K562 (cell line): ENCODE measurements around the gene COL5A1. TPM values are rescaled to one million over a fixed set of nuclear protein-coding genes. Genes with fewer than 3 reads are reported as not detected.
A peak's percentile ranks its signal among the peaks of the same experiment; 100 is the strongest.

Experiments
- ATAC-seq: fragments of 200-7000 bp; cut with Tn5 transposase; 3 replicates; pipeline ENCODE4 v1.9.1; 2020; ENCODE audit warnings: moderate library complexity
- BruUV-seq: library from RNA; stranded (reverse); fragments of 400-500 nt; replicated peaks from 2 replicates; lab custom pipeline; 2021; lab: Mats Ljungman, UMichigan
- CTCF ChIA-PET: fragments of 300-600 bp; formaldehyde crosslinking; extraction: SDS; loops from one replicate; lab custom pipeline; 2021; ENCODE audit warnings: low intra/inter-chr PET ratio; lab: Yijun Ruan, JAX
- POLR2A ChIA-PET: fragments of 300-600, 350-650 bp; sonication (Branson Sonifier 250); formaldehyde crosslinking; extraction: SDS; loops from one replicate; lab custom pipeline; 2021; ENCODE audit warnings: antibody characterized with exemption, inconsistent platforms; lab: Yijun Ruan, JAX
- DNase-seq, 4 experiments: peaks; one replicate each; pipeline versions ENCODE4 v3.0.0 to v3.0.0-alpha.2; 2011 to 2018; ENCODE audit warnings: low spot score in 3 of 4, mixed read lengths in 3 of 4; ENCODE audit errors: extremely low read depth in 1 of 4
- FAIRE-seq: peaks from 2 replicates; lab custom pipeline; 2011; peaks lifted over from hg19 to GRCh38; lab: Jason Lieb, UNC
- H2AFZ ChIP-seq: 2 replicates; pipeline ENCODE4 v1.6.0; 2011; ENCODE audit warnings: low read depth, low read length, control low read depth, inconsistent platforms
- H3K27ac ChIP-seq: fragments of 200-600 bp; 3 replicates; pipeline ENCODE4 v1.8.0; 2011; ENCODE audit warnings: low read depth, mild to moderate bottlenecking, control low read depth, inconsistent platforms, low read length, moderate library complexity, mixed read lengths; ENCODE audit errors: extremely low read depth
- H3K27me3 ChIP-seq, 2 experiments: fragments of 300-600 bp in 1 of 2; 2 replicates in 1 of 2; 3 replicates in 1 of 2; pipeline versions ENCODE4 v1.6.0 to v1.8.0; 2011; ENCODE audit warnings: inconsistent platforms in 2 of 2, low read length in 2 of 2, mild to moderate bottlenecking in 1 of 2, mixed read lengths in 1 of 2, moderate library complexity in 1 of 2; ENCODE audit not compliant: control insufficient read depth in 2 of 2, insufficient read depth in 2 of 2
- H3K36me3 ChIP-seq: fragments of 300-600 bp; 3 replicates; pipeline ENCODE4 v1.8.0; 2011; ENCODE audit warnings: mild to moderate bottlenecking, low read length, inconsistent platforms; ENCODE audit not compliant: control insufficient read depth, insufficient read depth
- H3K4me1 ChIP-seq, 2 experiments: fragments of 200-600 bp in 1 of 2; replicated peaks in 1 of 2; 2 replicates in 1 of 2; 3 replicates in 1 of 2; pipeline versions ENCODE4 v1.5.1 to v1.8.0; 2011; ENCODE audit warnings: inconsistent platforms in 2 of 2, low read length in 2 of 2, mild to moderate bottlenecking in 1 of 2, mixed read lengths in 1 of 2, moderate library complexity in 1 of 2; ENCODE audit not compliant: control insufficient read depth in 2 of 2, insufficient read depth in 2 of 2
- H3K4me2 ChIP-seq: 2 replicates; pipeline ENCODE4 v1.6.1; 2011; ENCODE audit warnings: low read length, control low read depth, inconsistent platforms, mixed read lengths; ENCODE audit not compliant: insufficient read depth
- H3K4me3 ChIP-seq: fragments of 200-600 bp; sonication (generic), shearing (Covaris generic); 2 replicates; pipeline ENCODE4 v1.5.1; 2016; ENCODE audit warnings: control low read depth, inconsistent platforms
- H3K79me2 ChIP-seq: fragments of 200-600 bp; 3 replicates; pipeline ENCODE4 v1.8.0; 2011; ENCODE audit warnings: low read length, inconsistent platforms; ENCODE audit not compliant: control insufficient read depth, insufficient read depth
- H3K9ac ChIP-seq, 2 experiments: 2 replicates each; pipeline versions ENCODE4 v1.6.0 to v1.6.1; 2011; ENCODE audit warnings: low read depth in 2 of 2, low read length in 2 of 2, control low read depth in 1 of 2, inconsistent platforms in 1 of 2, mild to moderate bottlenecking in 1 of 2, mixed read lengths in 1 of 2; ENCODE audit not compliant: insufficient read depth in 1 of 2
- H3K9me1 ChIP-seq: one replicate; pipeline ENCODE4 v1.6.0; 2011; ENCODE audit warnings: inconsistent platforms, mild to moderate bottlenecking, low read length, moderate library complexity; ENCODE audit not compliant: control insufficient read depth, insufficient read depth
- H3K9me3 ChIP-seq: replicated peaks from 2 replicates; pipeline ENCODE4 v1.5.1; 2011; ENCODE audit warnings: low read depth, low read length, inconsistent platforms; ENCODE audit not compliant: control insufficient read depth, insufficient read depth
- H4K20me1 ChIP-seq: replicated peaks from 2 replicates; pipeline ENCODE4 v1.6.1; 2011; ENCODE audit warnings: low read length, inconsistent platforms, mixed read lengths; ENCODE audit not compliant: control insufficient read depth, insufficient read depth
- HDAC6 ChIP-seq: IDR thresholded peaks from 2 replicates; pipeline ENCODE4 v1.6.1; 2012; ENCODE audit warnings: low read depth, mild to moderate bottlenecking, control low read depth, inconsistent platforms, low read length, moderate library complexity
- KHSRP ChIP-seq: fragments of 450-650 bp; IDR thresholded peaks from 2 replicates; pipeline ENCODE4 v1.6.1; 2017
- RBM15 ChIP-seq: fragments of 200-400 bp; formaldehyde crosslinking; IDR thresholded peaks from 2 replicates; pipeline ENCODE4 v1.6.1; 2018; ENCODE audit warnings: mild to moderate bottlenecking, low read length, moderate library complexity; ENCODE audit not compliant: insufficient read depth
- YY1 ChIP-seq, 3 experiments: IDR thresholded peaks; 2 replicates each; pipeline ENCODE4 v1.6.1; 2011; ENCODE audit warnings: low read length in 2 of 3, mild to moderate bottlenecking in 2 of 3, moderate library complexity in 2 of 3, borderline replicate concordance in 1 of 3, control low read depth in 1 of 3, low read depth in 1 of 3; ENCODE audit not compliant: insufficient read depth in 3 of 3, insufficient replicate concordance in 2 of 3, control insufficient read depth in 1 of 3, insufficient read length in 1 of 3; ENCODE audit errors: extremely low read depth in 1 of 3
- ZNF175 ChIP-seq: fragments of 200-800 bp; sonication (Bioruptor generic); IDR thresholded peaks from 2 replicates; pipeline ENCODE4 v1.6.1; 2016; ENCODE audit warnings: low read depth, mild to moderate bottlenecking, missing genetic modification characterization, missing compliant biosample characterization
- ZNF217 ChIP-seq: sonication (generic); formaldehyde crosslinking; IDR thresholded peaks from 2 replicates; pipeline ENCODE4 v1.8.0; 2022; ENCODE audit warnings: mild to moderate bottlenecking, missing genetic modification reagents
- ZNF224 ChIP-seq: sonication (generic); formaldehyde crosslinking; IDR thresholded peaks from 2 replicates; pipeline ENCODE4 v1.8.0; 2022; ENCODE audit warnings: mild to moderate bottlenecking, missing genetic modification reagents
- ZNF444 ChIP-seq: fragments of 250-450 bp; sonication (Bioruptor Pico); IDR thresholded peaks from 2 replicates; pipeline ENCODE4 v1.4.0; 2020; ENCODE audit warnings: mild to moderate bottlenecking, moderate library complexity
- ZNF561 ChIP-seq: fragments of 450-650 bp; formaldehyde crosslinking; conservative IDR thresholded peaks from 2 replicates; pipeline ENCODE4 v1.4.0; 2020; ENCODE audit warnings: mild to moderate bottlenecking, moderate library complexity
- ZNF75A ChIP-seq: fragments of 450-650 bp; formaldehyde crosslinking; IDR thresholded peaks from 2 replicates; pipeline ENCODE4 v1.4.0; 2020; ENCODE audit warnings: mild to moderate bottlenecking
- ZNF785 ChIP-seq: fragments of 250-450 bp; sonication (Bioruptor Pico); IDR thresholded peaks from 2 replicates; pipeline ENCODE4 v1.4.0; 2020; ENCODE audit warnings: mild to moderate bottlenecking
- WGBS: fragments of 100-300 bp; shearing (Covaris generic); methylation state at CpG from one replicate; pipeline ENCODE4 v1.1.6; 2016; ENCODE audit warnings: low coverage, mixed read lengths; ENCODE audit not compliant: insufficient coverage; ENCODE audit errors: missing lambda C conversion rate; 5-methylcytosine and 5-hydroxymethylcytosine counted together
- in situ Hi-C: fragments of 300-500 bp; cut with MboI; formaldehyde crosslinking; loops from 4 replicates; pipeline ENCODE4 v1.15.0; 2018; ENCODE audit warnings: inconsistent platforms, mixed read lengths
- intact Hi-C: fragments of 100-400 bp; cut with micrococcal nuclease; formaldehyde crosslinking; loops from 2 replicates; pipeline ENCODE4 v1.14.2; 2022
- polyA plus RNA-seq, 8 experiments: library from polyadenylated mRNA; depleted of rRNA in 4 of 8; stranded (reverse) in 5 of 8; unstranded in 3 of 8; fragments of >200 nt; fragmentation: Nextera tagmentation in 2 of 8; fragmentation: Illumina TruSeq in 1 of 8; extraction: Ambion mirVana in 2 of 8; extraction: Trizol in 1 of 8; gene quantifications; 2 replicates each; pipeline versions ENCODE4 v1.2.1 to v1.2.3, GENCODE V29; 2011 to 2014; ENCODE audit warnings: inconsistent platforms in 1 of 8, missing spikeins in 1 of 8
- total RNA-seq, 7 experiments: library from RNA; depleted of rRNA in 6 of 7; stranded (reverse); fragments of >200 nt in 6 of 7; fragmentation: Illumina TruSeq in 2 of 7; extraction: Trizol in 2 of 7; gene quantifications; 2 replicates each; pipeline versions ENCODE4 v1.2.1 to v1.2.3, GENCODE V29; 2011 to 2021; ENCODE audit warnings: low replicate concordance in 1 of 7
- TF ChIP-seq, protein P1 (sequence below): IDR thresholded peaks from 2 replicates; pipeline ENCODE4 v1.6.1; 2012; ENCODE audit warnings: low read depth, low read length, improper control_type of control experiment, borderline replicate concordance
- TF ChIP-seq, protein P2 (sequence below): fragments of 250-450 bp; sonication (Bioruptor Pico); IDR thresholded peaks from 2 replicates; pipeline ENCODE4 v1.5.0; 2020; ENCODE audit warnings: mild to moderate bottlenecking

Gene COL5A1
- total and polyA plus RNA-seq, 9 of the 15 experiments (the other 6 are each of a cell fraction or from before 2014, with no cell fraction given), result under 0.01 to 0.13 (median 0.04) TPM; not detected in 6

DNA sequence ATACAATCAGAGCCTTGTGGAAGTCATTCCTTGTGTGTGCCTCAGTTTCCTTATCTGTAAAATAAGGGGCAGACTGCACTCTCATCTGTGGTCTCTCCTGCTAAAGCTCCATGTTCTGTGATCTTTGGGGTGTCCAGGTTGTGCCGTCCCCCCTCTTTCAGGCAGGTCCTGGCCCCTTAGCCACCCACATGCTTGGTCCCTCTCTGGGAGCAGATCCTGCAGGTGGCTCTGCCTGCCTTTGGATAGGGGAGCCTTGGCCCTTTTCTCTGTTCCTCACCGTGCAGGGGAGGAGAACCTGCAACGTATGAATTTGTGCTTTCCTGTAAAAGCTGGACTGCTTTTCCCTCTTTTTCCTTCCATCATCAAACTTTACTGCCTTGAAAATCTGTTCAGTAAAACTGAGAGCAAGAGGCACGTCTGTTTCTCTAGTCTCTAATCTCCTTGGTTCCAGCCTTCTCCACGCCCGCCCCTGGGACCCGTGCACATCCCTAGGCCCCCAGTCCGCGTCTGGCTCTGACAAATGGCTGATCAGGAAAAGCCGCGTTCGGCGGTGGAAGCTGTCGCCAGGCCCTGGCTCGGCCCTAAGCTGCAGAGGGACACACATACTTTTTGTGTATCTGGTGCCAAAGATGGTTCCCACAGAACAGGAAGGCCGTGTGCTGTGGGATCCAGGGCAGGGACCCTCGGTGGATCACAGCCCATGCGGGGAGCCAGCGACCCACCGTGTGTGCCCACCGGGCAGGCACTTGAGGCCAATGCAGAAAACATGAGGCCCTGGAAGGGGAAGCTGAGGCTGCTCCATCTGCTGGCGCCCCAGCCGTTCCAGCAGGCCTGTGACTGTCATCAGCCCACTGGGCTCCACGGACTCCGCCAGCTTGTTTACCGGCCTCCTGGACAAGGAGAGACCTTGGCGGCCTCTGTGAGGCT lies 43.4 kb upstream of the COL5A1 start:
- TF ChIP-seq YY1 (IDR thresholded peaks at IDR 0.05; ENCODE audit: borderline replicate concordance in 1 of 3, control insufficient read depth in 1 of 3, extremely low read depth in 1 of 3, insufficient read depth in 3 of 3, insufficient read length in 1 of 3, insufficient replicate concordance in 2 of 3, low read depth in 1 of 3, low read length in 2 of 3), result no peak
- no peak for TF ChIP-seq RBM15
- TF ChIP-seq ZNF175 (CRISPR knock-in tag), result no peak
- TF ChIP-seq, protein P1, sequence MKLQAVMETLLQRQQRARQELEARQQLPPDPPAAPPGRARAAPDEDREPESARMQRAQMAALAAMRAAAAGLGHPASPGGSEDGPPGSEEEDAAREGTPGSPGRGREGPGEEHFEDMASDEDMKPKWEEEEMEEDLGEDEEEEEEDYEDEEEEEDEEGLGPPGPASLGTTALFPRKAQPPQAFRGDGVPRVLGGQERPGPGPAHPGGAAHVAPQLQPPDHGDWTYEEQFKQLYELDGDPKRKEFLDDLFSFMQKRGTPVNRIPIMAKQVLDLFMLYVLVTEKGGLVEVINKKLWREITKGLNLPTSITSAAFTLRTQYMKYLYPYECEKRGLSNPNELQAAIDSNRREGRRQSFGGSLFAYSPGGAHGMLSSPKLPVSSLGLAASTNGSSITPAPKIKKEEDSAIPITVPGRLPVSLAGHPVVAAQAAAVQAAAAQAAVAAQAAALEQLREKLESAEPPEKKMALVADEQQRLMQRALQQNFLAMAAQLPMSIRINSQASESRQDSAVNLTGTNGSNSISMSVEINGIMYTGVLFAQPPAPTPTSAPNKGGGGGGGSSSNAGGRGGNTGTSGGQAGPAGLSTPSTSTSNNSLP, result no peak
- TF ChIP-seq KHSRP, result no peak
- TF ChIP-seq ZNF785 (CRISPR knock-in tag), result no peak
- no peak for TF ChIP-seq ZNF217
- no peak for TF ChIP-seq ZNF444 (CRISPR knock-in tag)
- TF ChIP-seq, protein P2, sequence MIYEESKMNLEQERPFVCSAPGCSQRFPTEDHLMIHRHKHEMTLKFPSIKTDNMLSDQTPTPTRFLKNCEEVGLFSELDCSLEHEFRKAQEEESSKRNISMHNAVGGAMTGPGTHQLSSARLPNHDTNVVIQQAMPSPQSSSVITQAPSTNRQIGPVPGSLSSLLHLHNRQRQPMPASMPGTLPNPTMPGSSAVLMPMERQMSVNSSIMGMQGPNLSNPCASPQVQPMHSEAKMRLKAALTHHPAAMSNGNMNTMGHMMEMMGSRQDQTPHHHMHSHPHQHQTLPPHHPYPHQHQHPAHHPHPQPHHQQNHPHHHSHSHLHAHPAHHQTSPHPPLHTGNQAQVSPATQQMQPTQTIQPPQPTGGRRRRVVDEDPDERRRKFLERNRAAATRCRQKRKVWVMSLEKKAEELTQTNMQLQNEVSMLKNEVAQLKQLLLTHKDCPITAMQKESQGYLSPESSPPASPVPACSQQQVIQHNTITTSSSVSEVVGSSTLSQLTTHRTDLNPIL (CRISPR knock-in tag), result no peak
- TF ChIP-seq ZNF561, result no peak
- no peak for TF ChIP-seq ZNF224 (CRISPR knock-in tag)
- TF ChIP-seq ZNF75A, result no peak
- no peak for TF ChIP-seq HDAC6
- Histone ChIP-seq H3K79me2 (no peaks in the 10 kb centered on the region), H3K4me3 (no peak overlapping the region), H3K9me1 (no peaks in the 10 kb centered on the region), H3K4me2 (no peak overlapping the region), H3K27me3 (peaks cover 4 to 23% of the 10 kb centered on the region in 2 experiments; a peak in 3 of 5 replicates), H3K9me3 (no peaks in the 10 kb centered on the region), H3K36me3 (no peaks in the 10 kb centered on the region), H3K27ac (no peak overlapping the region), H3K4me1 (no peaks in the 10 kb centered on the region; a peak in 2 of 5 replicates), H3K9ac (no peak overlapping the region), H2AFZ (no peak overlapping the region), H4K20me1 (no peaks in the 10 kb centered on the region)
- CTCF ChIA-PET, result no interaction called here
- intact Hi-C loops (no loop called here), in situ Hi-C loops (no loop called here)
- ATAC-seq (peak; percentile 59; the same call in 1 of the 3 replicates), DNase-seq (no peak), FAIRE-seq (no peak)
- no TSS peak for BruUV-seq
- POLR2A ChIA-PET, result interaction anchor here (0.7 kb wide), 1 partner anchor 395 kb away, joined by 3 read pairs; no protein-coding TSS in a partner anchor
- WGBS, result 2% methylated on average over 26 of the region's 27 CpGs
